Adipocyte (in vitro differentiated cells): Measurements from ENCODE around the gene PEX11G.

Source experiments
- DNase-seq: peaks from one replicate; pipeline ENCODE4 v3.0.0-alpha.2; 2015; ENCODE audit warnings: low read depth
- H3K27me3 ChIP-seq: replicated peaks from 2 replicates; pipeline ENCODE4 v1.7.0; 2013; ENCODE audit warnings: mild to moderate bottlenecking, low read length, moderate library complexity; ENCODE audit not compliant: control insufficient read depth, insufficient read depth
- H3K36me3 ChIP-seq: 2 replicates; pipeline ENCODE4 v1.7.0; 2013; ENCODE audit warnings: low read length, mild to moderate bottlenecking, moderate library complexity; ENCODE audit not compliant: control insufficient read depth, insufficient read depth, severe bottlenecking
- H3K4me1 ChIP-seq: 2 replicates; pipeline ENCODE4 v1.7.0; 2013; ENCODE audit warnings: mild to moderate bottlenecking, low read length, moderate library complexity; ENCODE audit not compliant: control insufficient read depth, insufficient read depth
- H3K4me3 ChIP-seq: 2 replicates; pipeline ENCODE4 v1.7.0; 2013; ENCODE audit warnings: mild to moderate bottlenecking, low read length, moderate library complexity
- H3K9ac ChIP-seq: 2 replicates; pipeline ENCODE4 v1.7.0; 2013; ENCODE audit warnings: mild to moderate bottlenecking, low read length, moderate library complexity
- H3K9me3 ChIP-seq: 2 replicates; pipeline ENCODE4 v1.7.0; 2013; ENCODE audit warnings: mild to moderate bottlenecking, low read length, moderate library complexity; ENCODE audit not compliant: control insufficient read depth

Gene PEX11G

GRCh38 chr19:7528192-7528519 lies 39.3 kb upstream of the PEX11G start:
- Histone ChIP-seq H3K4me3 (no peak overlapping the region), H3K9ac (no peak overlapping the region)

GRCh38 chr19:7527516-7528191 lies 38.8 kb upstream of the PEX11G start:
- Histone ChIP-seq H3K9me3 (no peaks in the 10 kb centered on the region), H3K9ac (no peak overlapping the region), H3K4me3 (no peak overlapping the region), H3K27me3 (no peaks in the 10 kb centered on the region), H3K4me1 (peaks cover 10% of the 10 kb centered on the region), H3K36me3 (peaks cover 36% of the 10 kb centered on the region)
- no peak for DNase-seq

More at GRCh38 chr19:7528192-7528519, 39.3 kb upstream of the PEX11G start:
- Histone ChIP-seq H3K4me1 (peaks cover 9% of the 10 kb centered on the region), H3K36me3 (peaks cover 36% of the 10 kb centered on the region), H3K27me3 (no peaks in the 10 kb centered on the region), H3K9me3 (no peaks in the 10 kb centered on the region)
- DNase-seq = no peak

GRCh38 chr19:7526059-7526929 lies 37.5 kb upstream of the PEX11G start:
- Histone ChIP-seq H3K36me3 (peaks cover 36% of the 10 kb centered on the region), H3K9me3 (no peaks in the 10 kb centered on the region), H3K4me1 (peaks cover 18% of the 10 kb centered on the region), H3K4me3 (no peak overlapping the region), H3K27me3 (no peaks in the 10 kb centered on the region), H3K9ac (no peak overlapping the region)
- DNase-seq = no peak

GRCh38 chr19:7524992-7525739 lies 36.3 kb upstream of the PEX11G start:
- H3K4me1 ChIP-seq = peaks cover 18% of the 10 kb centered on the region
- peaks cover 31% of the 10 kb centered on the region for H3K36me3 ChIP-seq
- H3K4me3 ChIP-seq = no peak overlapping the region
- no peak for DNase-seq
- H3K9ac ChIP-seq = no peak overlapping the region
- H3K9me3 ChIP-seq = no peaks in the 10 kb centered on the region
- H3K27me3 ChIP-seq = no peaks in the 10 kb centered on the region

GRCh38 chr19:7524523-7524922 lies 35.7 kb upstream of the PEX11G start:
- no peak overlapping the region for H3K4me3 ChIP-seq

GRCh38 chr19:7522923-7523667 lies 34.3 kb upstream of the PEX11G start:
- DNase-seq = peak; percentile 70
- H3K36me3 ChIP-seq = peaks cover 14% of the 10 kb centered on the region

More at GRCh38 chr19:7524523-7524922, 35.7 kb upstream of the PEX11G start:
- Histone ChIP-seq H3K9ac (no peak overlapping the region), H3K27me3 (no peaks in the 10 kb centered on the region), H3K4me1 (peaks cover 18% of the 10 kb centered on the region), H3K36me3 (peaks cover 26% of the 10 kb centered on the region), H3K9me3 (no peaks in the 10 kb centered on the region)
- DNase-seq = no peak

GRCh38 chr19:7522072-7522922 lies 33.5 kb upstream of the PEX11G start, which contains the start of gene MCOLN1:
TSS of gene MCOLN1 (plus strand) at chr19:7522624. CDS start at chr19:7522751, 127 bp downstream.
- Histone ChIP-seq H3K9ac (peak within 1 kb of the TSS; percentile 81), H3K4me3 (peak within 1 kb of the TSS; percentile 79), H3K27me3 (no peaks in the 10 kb centered on the region), H3K36me3 (peaks cover 8% of the 10 kb centered on the region), H3K9me3 (no peaks in the 10 kb centered on the region), H3K4me1 (peaks cover 18% of the 10 kb centered on the region)
- peak; percentile 100 for DNase-seq

More at GRCh38 chr19:7522923-7523667, 34.3 kb upstream of the PEX11G start:
- Histone ChIP-seq H3K27me3 (no peaks in the 10 kb centered on the region), H3K4me1 (peaks cover 18% of the 10 kb centered on the region), H3K9ac (peak overlapping the region; percentile 81), H3K9me3 (no peaks in the 10 kb centered on the region), H3K4me3 (peak overlapping the region; percentile 79)

GRCh38 chr19:7521551-7522071 lies 32.8 kb upstream of the PEX11G start:
- Histone ChIP-seq H3K9me3 (no peaks in the 10 kb centered on the region), H3K36me3 (peaks cover 5% of the 10 kb centered on the region), H3K9ac (peak overlapping the region; percentile 81), H3K4me1 (peaks cover 22% of the 10 kb centered on the region), H3K27me3 (no peaks in the 10 kb centered on the region), H3K4me3 (peak overlapping the region; percentile 79)
- DNase-seq = no peak

- Histone ChIP-seq H3K4me1 (peaks cover 27% of the 10 kb centered on the region), H3K27me3 (no peaks in the 10 kb centered on the region), H3K9me3 (no peaks in the 10 kb centered on the region), H3K9ac (no peak overlapping the region), H3K4me3 (no peak overlapping the region), H3K36me3 (no peaks in the 10 kb centered on the region)
- no peak for DNase-seq
Observed at GRCh38 chr19:7520131-7521051, 31.6 kb upstream of the PEX11G start.
